ENCODE measurements around the gene SRA1.

- no peak for TF ChIP-seq CTCF (IDR thresholded peaks at IDR 0.05; ENCODE audit: control extremely low read depth in 1 of 3, insufficient read depth in 1 of 3, low read depth in 1 of 3, low read length in 3 of 3)
- no peak for TF ChIP-seq USF2 (IDR thresholded peaks at IDR 0.05; ENCODE audit: low read length)
- TF ChIP-seq SRF (IDR thresholded peaks at IDR 0.05; ENCODE audit: low read depth, low read length), result no peak
- TF ChIP-seq POLR2AphosphoS5 (IDR thresholded peaks at IDR 0.05; ENCODE audit: low read depth, low read length), result no peak
- no peak for TF ChIP-seq JUN (IDR thresholded peaks at IDR 0.05; ENCODE audit: low read depth, low read length)
- no peak for TF ChIP-seq GABPA (IDR thresholded peaks at IDR 0.05; ENCODE audit: borderline replicate concordance, insufficient read depth, low read length)
- TF ChIP-seq ASH2L (IDR thresholded peaks at IDR 0.05; ENCODE audit: low read length), result no peak
- no peak for TF ChIP-seq POLR2A (IDR thresholded peaks at IDR 0.05; ENCODE audit: control extremely low read depth in 1 of 2, low read depth in 2 of 2, low read length in 2 of 2)
- TF ChIP-seq EP300 (IDR thresholded peaks at IDR 0.05; ENCODE audit: borderline replicate concordance in 1 of 2, low read depth in 2 of 2, low read length in 2 of 2), result no peak
- no peak for TF ChIP-seq ZNF274 (IDR thresholded peaks at IDR 0.05; ENCODE audit: borderline replicate concordance, extremely low read depth, low read length)
- no peak for TF ChIP-seq RFX5 (IDR thresholded peaks at IDR 0.05; ENCODE audit: borderline replicate concordance, low read depth, low read length)
- TF ChIP-seq YY1 (IDR thresholded peaks at IDR 0.05; ENCODE audit: low read depth, low read length), result no peak
- no peak for TF ChIP-seq TBP (IDR thresholded peaks at IDR 0.05; ENCODE audit: low read depth, low read length)
Observed at GRCh38 chr5:140561753-140562523, 4.7 kb upstream of the SRA1 start.

Data from H1 (cell line).